Mesothelial cell of epicardium (in vitro differentiated cells): ENCODE results near the gene ACBD4. TPM values are rescaled to one million over a fixed set of nuclear protein-coding genes. Genes with fewer than 3 reads are reported as not detected.
A peak's percentile ranks its signal among the peaks of the same experiment; 100 is the strongest.

Experiments
- DNase-seq, 2 experiments: peaks; one replicate each; pipeline ENCODE4 v3.0.0; 2021; ENCODE audit warnings: low spot score in 2 of 2; ENCODE audit not compliant: unreplicated experiment in 2 of 2
- H3K27ac Mint-ChIP-seq: 2 replicates; pipeline ENCODE4 v1.8.0; 2021; ENCODE audit warnings: mixed read lengths
- H3K27me3 Mint-ChIP-seq: 2 replicates; pipeline ENCODE4 v1.8.0; 2021; ENCODE audit warnings: low read depth, mixed read lengths
- H3K36me3 Mint-ChIP-seq: 2 replicates; pipeline ENCODE4 v1.8.0; 2021; ENCODE audit warnings: mixed read lengths
- H3K4me1 Mint-ChIP-seq: 2 replicates; pipeline ENCODE4 v1.8.0; 2021; ENCODE audit warnings: mixed read lengths
- H3K4me3 Mint-ChIP-seq: 2 replicates; pipeline ENCODE4 v1.8.0; 2021; ENCODE audit warnings: mild to moderate bottlenecking, moderate library complexity, mixed read lengths
- H3K9me3 Mint-ChIP-seq: 2 replicates; pipeline ENCODE4 v1.8.0; 2021; ENCODE audit warnings: mixed read lengths
- CTCF ChIP-seq: fragments of 200-600 bp; sonication (generic); IDR thresholded peaks from one replicate; pipeline ENCODE4 v1.5.0; 2021; ENCODE audit warnings: antibody characterized with exemption; ENCODE audit not compliant: unreplicated experiment
- total RNA-seq: library from RNA; stranded (reverse); gene quantifications from 3 replicates; pipeline ENCODE4 v1.2.1, GENCODE V29; 2021

Gene ACBD4
- total RNA-seq, 1 donor from 2014 or later: 17.4 TPM

- Mint-ChIP-seq H3K9me3 (no peaks in the 10 kb centered on the region), H3K4me1 (peaks cover 48% of the 10 kb centered on the region), H3K27me3 (no peaks in the 10 kb centered on the region), H3K4me3 (peak within 1 kb of the TSS; percentile 98), H3K27ac (peak within 1 kb of the TSS; percentile 97), H3K36me3 (peaks cover 5% of the 10 kb centered on the region)
- no peak for TF ChIP-seq CTCF
- peak; percentile 90 to 97 for DNase-seq
Observed at GRCh38 chr17:45161288-45162024, 26.0 kb downstream of the ACBD4 start, which contains the start of gene HEXIM2. TSS of gene HEXIM2 (plus strand) at chr17:45161875. CDS start at chr17:45162794, 919 bp downstream.

- Mint-ChIP-seq H3K4me3 (peak overlapping the region; percentile 98), H3K36me3 (peaks cover 6% of the 10 kb centered on the region), H3K27ac (peak overlapping the region; percentile 97), H3K4me1 (peaks cover 46% of the 10 kb centered on the region), H3K9me3 (no peaks in the 10 kb centered on the region), H3K27me3 (no peaks in the 10 kb centered on the region)
- no peak for TF ChIP-seq CTCF
- DNase-seq: no peak
Observed at GRCh38 chr17:45162025-45162687, 26.7 kb downstream of the ACBD4 start.

GRCh38 chr17:45164734-45165269, 29.3 kb downstream of the ACBD4 start:
- no peak for DNase-seq
- Mint-ChIP-seq H3K27me3 (no peaks in the 10 kb centered on the region), H3K4me1 (peaks cover 23% of the 10 kb centered on the region), H3K36me3 (peaks cover 10% of the 10 kb centered on the region), H3K9me3 (no peaks in the 10 kb centered on the region), H3K4me3 (no peak overlapping the region), H3K27ac (peak overlapping the region; percentile 82)
- TF ChIP-seq CTCF: no peak

GRCh38 chr17:45168991-45169752, 33.7 kb downstream of the ACBD4 start:
- no peak for DNase-seq
- Mint-ChIP-seq H3K36me3 (peaks cover 10% of the 10 kb centered on the region), H3K27me3 (no peaks in the 10 kb centered on the region), H3K9me3 (no peaks in the 10 kb centered on the region), H3K27ac (no peak overlapping the region), H3K4me3 (no peak overlapping the region), H3K4me1 (peaks cover 37% of the 10 kb centered on the region)
- no peak for TF ChIP-seq CTCF

GRCh38 chr17:45170280-45170930, 34.9 kb downstream of the ACBD4 start:
- no peak for TF ChIP-seq CTCF
- peaks cover 7% of the 10 kb centered on the region for H3K36me3 Mint-ChIP-seq
- no peaks in the 10 kb centered on the region for H3K27me3 Mint-ChIP-seq
- DNase-seq: no peak
- H3K4me1 Mint-ChIP-seq: peaks cover 29% of the 10 kb centered on the region
- H3K9me3 Mint-ChIP-seq: no peaks in the 10 kb centered on the region
- H3K4me3 Mint-ChIP-seq: no peak overlapping the region
- peak overlapping the region; percentile 99 for H3K27ac Mint-ChIP-seq
